ENCODE data around the gene GPAT3. TPM values are rescaled to one million over a fixed set of nuclear protein-coding genes. Genes with fewer than 3 reads are reported as not detected.

GPAT3 gene
- total RNA-seq, 2 donors from 2014 or later: 0.33 to 2.0 TPM

DNA sequence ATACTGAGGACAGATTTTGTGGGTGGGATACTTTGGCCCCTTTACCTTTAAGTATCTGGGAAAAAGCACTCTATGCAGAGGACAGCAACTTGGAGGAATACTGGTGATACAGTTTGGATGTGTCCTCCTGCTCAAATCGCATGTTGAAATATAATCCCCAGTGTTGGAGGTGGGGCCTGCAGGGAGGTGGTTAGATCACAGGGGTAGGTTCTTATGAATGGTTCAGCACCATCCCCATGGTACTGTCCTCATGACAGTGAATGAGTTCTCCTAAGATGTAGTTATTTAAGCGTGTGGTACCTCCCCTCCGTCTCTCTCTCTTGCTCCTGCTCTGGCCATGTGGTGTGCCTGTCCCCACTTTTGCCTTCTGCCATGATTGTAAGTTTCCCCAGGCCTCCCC is 24.6 kb downstream of the GPAT3 start:
- H3K4me1 Mint-ChIP-seq: no peaks in the 10 kb centered on the region
- no peak for DNase-seq
- no peaks in the 10 kb centered on the region for H3K9me3 ChIP-seq (ENCODE audit: control insufficient read depth, low read length)
- no peaks in the 10 kb centered on the region for H3K4me1 ChIP-seq (ENCODE audit: control insufficient read depth, insufficient read depth, low read length)
- TF ChIP-seq, protein P1, sequence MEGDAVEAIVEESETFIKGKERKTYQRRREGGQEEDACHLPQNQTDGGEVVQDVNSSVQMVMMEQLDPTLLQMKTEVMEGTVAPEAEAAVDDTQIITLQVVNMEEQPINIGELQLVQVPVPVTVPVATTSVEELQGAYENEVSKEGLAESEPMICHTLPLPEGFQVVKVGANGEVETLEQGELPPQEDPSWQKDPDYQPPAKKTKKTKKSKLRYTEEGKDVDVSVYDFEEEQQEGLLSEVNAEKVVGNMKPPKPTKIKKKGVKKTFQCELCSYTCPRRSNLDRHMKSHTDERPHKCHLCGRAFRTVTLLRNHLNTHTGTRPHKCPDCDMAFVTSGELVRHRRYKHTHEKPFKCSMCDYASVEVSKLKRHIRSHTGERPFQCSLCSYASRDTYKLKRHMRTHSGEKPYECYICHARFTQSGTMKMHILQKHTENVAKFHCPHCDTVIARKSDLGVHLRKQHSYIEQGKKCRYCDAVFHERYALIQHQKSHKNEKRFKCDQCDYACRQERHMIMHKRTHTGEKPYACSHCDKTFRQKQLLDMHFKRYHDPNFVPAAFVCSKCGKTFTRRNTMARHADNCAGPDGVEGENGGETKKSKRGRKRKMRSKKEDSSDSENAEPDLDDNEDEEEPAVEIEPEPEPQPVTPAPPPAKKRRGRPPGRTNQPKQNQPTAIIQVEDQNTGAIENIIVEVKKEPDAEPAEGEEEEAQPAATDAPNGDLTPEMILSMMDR (conservative IDR thresholded peaks at IDR 0.05): no peak
- no peak overlapping the region for H3K27ac Mint-ChIP-seq
- no peaks in the 10 kb centered on the region for H3K9me3 Mint-ChIP-seq
- H3K27me3 Mint-ChIP-seq (ENCODE audit: insufficient read depth): no peaks in the 10 kb centered on the region
- H3K27ac ChIP-seq (ENCODE audit: low read depth, low read length): no peak overlapping the region
- no peaks in the 10 kb centered on the region for H3K36me3 ChIP-seq (ENCODE audit: control insufficient read depth, insufficient read depth, low read length)
- no peak overlapping the region for H3K4me3 ChIP-seq (ENCODE audit: low read length)
- H3K9ac ChIP-seq (ENCODE audit: extremely low read depth, low read length, poor library complexity, severe bottlenecking): no peak overlapping the region
- no peaks in the 10 kb centered on the region for H3K36me3 Mint-ChIP-seq (ENCODE audit: low read depth)
- WGBS, 2 experiments (ENCODE audit: insufficient coverage in 1 of 2, insufficient read length in 1 of 2): 92% methylated on average over 2 to 3 of the region's 3 CpGs
- H3K27me3 ChIP-seq (ENCODE audit: control insufficient read depth, insufficient read depth, low read length, poor library complexity, severe bottlenecking): no peaks in the 10 kb centered on the region
- no peak overlapping the region for H3K4me3 Mint-ChIP-seq

DNA sequence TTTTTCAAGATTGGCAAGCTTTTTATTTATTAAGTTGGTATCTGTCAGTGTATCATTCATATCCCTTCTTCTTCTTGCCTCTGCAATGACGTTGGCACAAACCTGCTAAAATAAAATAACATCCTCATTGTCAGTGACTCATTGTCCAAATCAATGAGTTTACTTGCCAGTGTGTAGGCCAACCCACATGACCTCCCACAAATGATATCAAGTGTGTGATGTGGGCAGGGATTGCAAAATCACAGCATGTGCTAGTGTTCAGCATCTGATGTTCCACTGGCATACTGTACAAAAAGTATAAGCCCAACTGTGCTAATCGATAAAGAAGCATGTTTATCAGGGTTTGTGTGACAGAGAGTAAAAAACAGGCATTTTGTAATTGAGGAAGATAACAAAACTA is 25.5 kb downstream of the GPAT3 start:
- H3K4me1 Mint-ChIP-seq: no peaks in the 10 kb centered on the region
- no peak overlapping the region for H3K9ac ChIP-seq (ENCODE audit: extremely low read depth, low read length, poor library complexity, severe bottlenecking)
- no peaks in the 10 kb centered on the region for H3K27me3 Mint-ChIP-seq (ENCODE audit: insufficient read depth)
- H3K4me1 ChIP-seq (ENCODE audit: control insufficient read depth, insufficient read depth, low read length): no peaks in the 10 kb centered on the region
- H3K36me3 ChIP-seq (ENCODE audit: control insufficient read depth, insufficient read depth, low read length): no peaks in the 10 kb centered on the region
- TF ChIP-seq, protein P1 (conservative IDR thresholded peaks at IDR 0.05): no peak
- no peak overlapping the region for H3K4me3 Mint-ChIP-seq
- no peak for DNase-seq
- H3K9me3 Mint-ChIP-seq: no peaks in the 10 kb centered on the region
- 95% methylated on average over 2 of the region's 2 CpGs; no CpG with 5 or more reads in 1 of the 2 experiments for WGBS, 2 experiments (ENCODE audit: insufficient coverage in 1 of 2, insufficient read length in 1 of 2)
- H3K27ac ChIP-seq (ENCODE audit: low read depth, low read length): no peak overlapping the region
- H3K36me3 Mint-ChIP-seq (ENCODE audit: low read depth): no peaks in the 10 kb centered on the region
- no peaks in the 10 kb centered on the region for H3K9me3 ChIP-seq (ENCODE audit: control insufficient read depth, low read length)
- H3K27me3 ChIP-seq (ENCODE audit: control insufficient read depth, insufficient read depth, low read length, poor library complexity, severe bottlenecking): no peaks in the 10 kb centered on the region
- no peak overlapping the region for H3K27ac Mint-ChIP-seq
- no peak overlapping the region for H3K4me3 ChIP-seq (ENCODE audit: low read length)

DNA sequence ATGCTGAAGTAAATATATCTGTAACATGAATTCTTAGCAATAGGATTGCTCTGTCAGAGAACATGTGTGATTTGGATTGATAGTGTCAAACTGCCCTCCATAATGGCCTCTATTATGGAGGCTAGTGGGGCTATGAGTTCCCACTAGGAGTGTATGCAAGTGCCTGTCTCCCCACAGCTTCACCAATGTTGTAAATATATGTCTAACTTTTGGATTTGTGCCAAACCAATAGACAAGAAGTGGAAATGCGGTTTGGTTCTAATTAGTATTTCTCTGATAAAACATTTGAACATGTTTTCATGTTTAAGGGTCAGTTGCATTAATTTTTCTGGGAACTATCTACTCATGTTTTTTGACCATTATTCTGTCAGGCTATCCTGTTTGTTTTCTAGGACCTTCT is 28.1 kb downstream of the GPAT3 start:
- H3K27ac Mint-ChIP-seq: no peak overlapping the region
- H3K9me3 Mint-ChIP-seq: no peaks in the 10 kb centered on the region
- TF ChIP-seq, protein P1 (conservative IDR thresholded peaks at IDR 0.05): no peak

More for the DNA sequence above, 28.1 kb downstream of the GPAT3 start:
- no peaks in the 10 kb centered on the region for H3K36me3 Mint-ChIP-seq (ENCODE audit: low read depth)
- no peak overlapping the region for H3K27ac ChIP-seq (ENCODE audit: low read depth, low read length)
- no peak overlapping the region for H3K4me3 Mint-ChIP-seq
- no peak for DNase-seq
- H3K4me1 Mint-ChIP-seq: no peaks in the 10 kb centered on the region
- WGBS, 2 experiments (ENCODE audit: insufficient coverage in 1 of 2, insufficient read length in 1 of 2): 86 to 100% methylated on average over 1 of the region's 1 CpG
- H3K4me3 ChIP-seq (ENCODE audit: low read length): no peak overlapping the region
- no peaks in the 10 kb centered on the region for H3K36me3 ChIP-seq (ENCODE audit: control insufficient read depth, insufficient read depth, low read length)
- H3K27me3 ChIP-seq (ENCODE audit: control insufficient read depth, insufficient read depth, low read length, poor library complexity, severe bottlenecking): no peaks in the 10 kb centered on the region
- H3K9me3 ChIP-seq (ENCODE audit: control insufficient read depth, low read length): no peaks in the 10 kb centered on the region
- no peaks in the 10 kb centered on the region for H3K4me1 ChIP-seq (ENCODE audit: control insufficient read depth, insufficient read depth, low read length)
- H3K27me3 Mint-ChIP-seq (ENCODE audit: insufficient read depth): no peaks in the 10 kb centered on the region
- H3K9ac ChIP-seq (ENCODE audit: extremely low read depth, low read length, poor library complexity, severe bottlenecking): no peak overlapping the region

Measured in endodermal cell (in vitro differentiated cells).